Lower lobe of right lung (tissue), 2 donors: ENCODE data around the gene PPARA. TPM values are rescaled to one million over a fixed set of nuclear protein-coding genes. Genes with fewer than 3 reads are reported as not detected.

Source experiments
- ATAC-seq, 2 donors: fragments of 200-7000 bp; cut with Tn5 transposase; one replicate each; pipeline ENCODE4 v1.9.1; 2020 to 2022; ENCODE audit warnings: mild to moderate bottlenecking in 2 of 2, moderate library complexity in 2 of 2
- DNase-seq: peaks from one replicate; pipeline ENCODE4 v3.0.0-alpha.2; 2020
- H3K27ac ChIP-seq: fragments of 200-600 bp; one replicate; pipeline ENCODE4 v1.8.0; 2022
- H3K27me3 ChIP-seq: fragments of 200-600 bp; one replicate; pipeline ENCODE4 v1.8.0; 2022; ENCODE audit warnings: low read depth
- H3K36me3 ChIP-seq: fragments of 200-600 bp; one replicate; pipeline ENCODE4 v1.8.0; 2022; ENCODE audit warnings: mild to moderate bottlenecking
- H3K4me1 ChIP-seq: fragments of 200-600 bp; one replicate; pipeline ENCODE4 v1.8.0; 2022
- H3K4me3 ChIP-seq: fragments of 200-600 bp; one replicate; pipeline ENCODE4 v1.8.0; 2022; ENCODE audit warnings: mild to moderate bottlenecking
- H3K9me3 ChIP-seq: fragments of 200-600 bp; one replicate; pipeline ENCODE4 v1.8.0; 2022
- intact Hi-C: fragments of 100-400 bp; cut with DNase I; formaldehyde crosslinking; loops from one replicate; pipeline ENCODE4 v1.11.0; 2022
- long read RNA-seq: library from polyadenylated mRNA; unstranded; transcript quantifications from one replicate; pipeline ENCODE4 v2.0.0, GENCODE V29; 2021
- total RNA-seq: library from RNA; stranded (reverse); fragmentation: NEBNext Ultra II Directional; extraction: Animal tissue kit (Norgen Biotek cat#: 25700); gene quantifications from one replicate; pipeline ENCODE4 v1.2.1, GENCODE V29; 2021
- TF ChIP-seq, protein P1 (sequence below): fragments of 200-600 bp; IDR thresholded peaks from one replicate; pipeline ENCODE4 v1.8.0; 2022; ENCODE audit warnings: antibody characterized with exemption, mild to moderate bottlenecking
- donor health status: DM: no; HTN: yes; CAD: no; lungs with severe emphysema.

PPARA gene
- 20.5 TPM for total RNA-seq
- long read RNA-seq, partial matches to known transcripts, result 1 of 16 reads
- long read RNA-seq, other reads (novel, unspliced or antisense), result 15 of 16 reads

DNA sequence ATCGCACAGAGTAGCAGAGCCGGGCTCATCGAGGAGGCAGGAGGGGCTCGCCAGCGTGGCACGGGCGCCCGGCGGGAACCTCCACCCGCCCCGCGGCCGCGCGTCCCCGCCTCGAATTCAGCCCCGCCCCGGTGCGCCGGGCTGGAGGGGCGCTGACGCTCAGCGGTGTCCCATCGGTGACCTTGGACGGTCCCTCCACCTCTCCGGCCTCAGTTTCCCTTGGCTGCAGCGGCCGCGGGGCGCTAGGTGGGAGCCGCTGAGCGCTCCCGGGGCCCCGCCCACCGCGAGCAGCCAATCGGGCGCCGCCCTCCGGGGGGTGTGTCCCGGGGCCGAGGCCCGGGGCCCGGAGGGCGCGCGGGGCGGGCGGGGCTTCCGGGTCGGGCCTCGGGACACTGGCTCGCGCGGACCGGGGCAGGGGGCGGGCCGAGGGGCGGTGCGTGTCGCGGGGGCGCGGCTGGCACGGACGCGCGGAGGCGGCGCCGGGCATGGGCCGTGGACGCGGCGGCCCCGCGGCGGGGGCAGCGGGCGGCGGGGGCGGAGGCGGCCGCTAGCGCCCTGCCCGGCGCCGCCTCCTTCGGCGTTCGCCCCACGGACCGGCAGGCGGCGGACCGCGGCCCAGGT is at the start of gene PPARA:
Gene PPARA, plus strand, starts transcription at position 493 of the 621 bp plus-strand sequence. CDS start 47,858 bp downstream, outside the sequence.
- peaks cover 15% of the 10 kb centered on the region for H3K36me3 ChIP-seq
- DNase-seq (peak; percentile 94), ATAC-seq (peak; percentile 96)
- no peaks in the 10 kb centered on the region for H3K9me3 ChIP-seq
- H3K27me3 ChIP-seq, result no peaks in the 10 kb centered on the region
- peak within 1 kb of the TSS; percentile 87 for H3K27ac ChIP-seq
- H3K4me1 ChIP-seq, result peaks cover 29% of the 10 kb centered on the region
- intact Hi-C loops, result no loop called here
- TF ChIP-seq, protein P1, sequence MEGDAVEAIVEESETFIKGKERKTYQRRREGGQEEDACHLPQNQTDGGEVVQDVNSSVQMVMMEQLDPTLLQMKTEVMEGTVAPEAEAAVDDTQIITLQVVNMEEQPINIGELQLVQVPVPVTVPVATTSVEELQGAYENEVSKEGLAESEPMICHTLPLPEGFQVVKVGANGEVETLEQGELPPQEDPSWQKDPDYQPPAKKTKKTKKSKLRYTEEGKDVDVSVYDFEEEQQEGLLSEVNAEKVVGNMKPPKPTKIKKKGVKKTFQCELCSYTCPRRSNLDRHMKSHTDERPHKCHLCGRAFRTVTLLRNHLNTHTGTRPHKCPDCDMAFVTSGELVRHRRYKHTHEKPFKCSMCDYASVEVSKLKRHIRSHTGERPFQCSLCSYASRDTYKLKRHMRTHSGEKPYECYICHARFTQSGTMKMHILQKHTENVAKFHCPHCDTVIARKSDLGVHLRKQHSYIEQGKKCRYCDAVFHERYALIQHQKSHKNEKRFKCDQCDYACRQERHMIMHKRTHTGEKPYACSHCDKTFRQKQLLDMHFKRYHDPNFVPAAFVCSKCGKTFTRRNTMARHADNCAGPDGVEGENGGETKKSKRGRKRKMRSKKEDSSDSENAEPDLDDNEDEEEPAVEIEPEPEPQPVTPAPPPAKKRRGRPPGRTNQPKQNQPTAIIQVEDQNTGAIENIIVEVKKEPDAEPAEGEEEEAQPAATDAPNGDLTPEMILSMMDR, result no peak
- peak within 1 kb of the TSS; percentile 96 for H3K4me3 ChIP-seq

DNA sequence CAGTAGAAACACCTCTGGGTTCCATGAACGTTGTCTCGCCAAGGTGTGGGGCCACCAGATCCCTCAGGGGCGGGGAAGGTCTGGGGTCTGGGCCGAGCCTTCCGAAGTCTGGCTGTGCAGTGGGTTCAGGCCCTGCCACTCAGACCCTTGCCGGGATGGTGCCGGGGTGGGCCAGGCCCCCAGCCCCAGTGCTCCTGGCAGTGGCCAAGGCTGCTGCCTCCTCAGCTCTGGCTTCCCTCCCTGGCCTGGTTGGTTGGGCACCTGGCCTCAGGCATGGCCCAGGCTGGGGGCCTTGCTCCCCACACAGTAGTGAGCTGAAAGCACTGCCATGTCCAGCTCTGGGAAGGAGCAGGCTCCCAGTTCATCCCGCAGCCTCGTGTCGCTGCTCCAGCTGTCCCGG is 48.2 kb upstream of the PPARA start:
- peaks cover 61% of the 10 kb centered on the region for H3K4me1 ChIP-seq
- ATAC-seq (no peak), DNase-seq (no peak)
- peaks cover 85% of the 10 kb centered on the region for H3K36me3 ChIP-seq
- peak overlapping the region; percentile 62 for H3K27ac ChIP-seq
- H3K27me3 ChIP-seq, result no peaks in the 10 kb centered on the region
- H3K4me3 ChIP-seq, result no peak overlapping the region
- TF ChIP-seq, protein P1, result no peak
- no peaks in the 10 kb centered on the region for H3K9me3 ChIP-seq
- intact Hi-C loops, result no loop called here

DNA sequence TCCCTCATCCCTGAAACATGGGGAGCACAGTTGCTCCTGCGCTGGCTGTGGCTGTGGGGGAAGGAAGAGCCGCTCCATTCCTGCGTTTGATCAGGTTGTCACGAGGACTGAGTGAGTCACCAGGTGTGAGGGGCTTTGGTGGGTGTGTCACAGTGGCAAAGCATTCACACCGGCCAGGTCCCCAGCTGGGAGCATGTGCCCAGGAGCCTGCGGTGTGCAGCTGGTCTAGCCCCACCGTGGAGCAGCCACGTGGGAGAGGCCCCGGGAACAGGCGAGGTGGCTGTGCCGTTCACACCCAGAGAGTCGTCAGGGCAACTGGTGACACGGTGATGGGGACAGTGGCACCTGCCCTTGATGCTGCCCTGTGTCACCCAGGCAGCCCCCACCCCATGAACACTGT is 47.6 kb upstream of the PPARA start:
- no peak for DNase-seq
- H3K4me3 ChIP-seq, result no peak overlapping the region
- TF ChIP-seq, protein P1, result no peak
- intact Hi-C loops, result no loop called here
- ATAC-seq, result no peak
- peaks cover 67% of the 10 kb centered on the region for H3K4me1 ChIP-seq
- no peaks in the 10 kb centered on the region for H3K27me3 ChIP-seq
- H3K27ac ChIP-seq, result peak overlapping the region; percentile 62
- no peaks in the 10 kb centered on the region for H3K9me3 ChIP-seq
- H3K36me3 ChIP-seq, result peaks cover 87% of the 10 kb centered on the region

DNA sequence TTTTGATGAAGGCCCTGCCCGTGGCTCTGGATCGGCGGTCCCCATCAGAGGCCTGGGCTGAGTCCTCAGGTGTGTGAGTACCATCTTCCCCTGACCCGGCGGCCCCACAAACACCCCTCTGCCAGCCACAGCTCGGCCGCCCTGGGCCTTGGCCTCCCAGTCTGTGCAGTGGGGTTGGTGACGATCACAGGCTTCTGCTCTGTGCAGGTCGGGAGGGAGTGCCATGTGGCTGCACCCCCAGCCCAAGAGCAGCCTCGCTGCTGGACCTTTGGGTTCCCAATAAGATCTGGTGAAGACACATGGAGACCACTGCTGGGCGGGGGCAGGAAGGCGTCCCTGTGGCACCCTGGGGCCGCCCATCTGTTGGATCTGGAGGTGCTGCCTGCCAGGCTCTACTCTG is 47.1 kb upstream of the PPARA start:
- Histone ChIP-seq H3K27ac (peak overlapping the region; percentile 83), H3K4me1 (peaks cover 71% of the 10 kb centered on the region), H3K4me3 (no peak overlapping the region), H3K27me3 (no peaks in the 10 kb centered on the region), H3K36me3 (peaks cover 87% of the 10 kb centered on the region), H3K9me3 (no peaks in the 10 kb centered on the region)
- DNase-seq (no peak), ATAC-seq (no peak)
- TF ChIP-seq, protein P1, result no peak
- intact Hi-C loops, result no loop called here

DNA sequence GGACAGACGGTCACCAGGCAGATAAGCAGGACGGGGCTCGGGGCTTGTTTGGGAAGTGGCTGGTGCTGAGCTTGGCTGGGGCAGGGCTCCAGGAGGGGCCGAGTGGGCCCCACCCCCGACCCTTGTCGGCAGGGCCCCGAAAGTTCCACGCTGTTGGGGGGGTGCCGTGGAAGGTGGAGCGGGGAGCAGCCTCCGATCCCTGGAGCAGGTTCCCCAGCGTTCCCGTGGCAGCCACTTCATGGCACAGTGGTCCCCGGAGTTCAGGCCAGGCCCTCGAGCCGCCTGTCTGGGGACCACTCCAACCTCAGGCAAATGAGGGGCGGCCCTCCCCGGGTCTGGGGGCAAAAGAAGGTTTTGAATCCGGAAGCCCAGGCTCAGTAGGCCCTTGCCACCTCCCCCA is 46.7 kb upstream of the PPARA start:
- H3K27me3 ChIP-seq, result no peaks in the 10 kb centered on the region
- H3K4me1 ChIP-seq, result peaks cover 76% of the 10 kb centered on the region
- intact Hi-C loops, result no loop called here
- no peaks in the 10 kb centered on the region for H3K9me3 ChIP-seq
- TF ChIP-seq, protein P1, result no peak
- H3K4me3 ChIP-seq, result no peak overlapping the region
- H3K36me3 ChIP-seq, result peaks cover 87% of the 10 kb centered on the region
- DNase-seq (no peak), ATAC-seq (no peak)
- peak overlapping the region; percentile 83 for H3K27ac ChIP-seq
